ENCODE results near the gene GNG12.
"Not testable (repeated sequence)": the region's sequence is repeated elsewhere in the genome, so short reads cannot be mapped to it uniquely, and the experiment has no call there.

Gene GNG12

GRCh38 chr1:67676946-67677345 lies 156.3 kb downstream of the GNG12 start:
- no peak for TF ChIP-seq POLR2A (IDR thresholded peaks at IDR 0.05; ENCODE audit: low read depth, low read length)
- DNase-seq (ENCODE audit: insufficient read length, low spot score) (no peak), FAIRE-seq (no peak)

GRCh38 chr1:67676287-67676686 lies 157.0 kb downstream of the GNG12 start:
- DNase-seq (ENCODE audit: insufficient read length, low spot score) (no peak), FAIRE-seq (no peak)
- TF ChIP-seq POLR2A (IDR thresholded peaks at IDR 0.05; ENCODE audit: low read depth, low read length) = no peak

GRCh38 chr1:67675800-67676199 lies 157.5 kb downstream of the GNG12 start:
- TF ChIP-seq POLR2A (IDR thresholded peaks at IDR 0.05; ENCODE audit: low read depth, low read length) = no peak
- no peak for DNase-seq (ENCODE audit: insufficient read length, low spot score)
- FAIRE-seq = no peak

GRCh38 chr1:67674260-67675011 lies 158.8 kb downstream of the GNG12 start:
- FAIRE-seq (peak; percentile 81), DNase-seq (ENCODE audit: insufficient read length, low spot score) (no peak)
- TF ChIP-seq POLR2A (IDR thresholded peaks at IDR 0.05; ENCODE audit: low read depth, low read length) = no peak

GRCh38 chr1:67673468-67674201 lies 159.6 kb downstream of the GNG12 start:
- FAIRE-seq = no peak

GRCh38 chr1:67672260-67672803 lies 160.9 kb downstream of the GNG12 start:
- no peak for DNase-seq (ENCODE audit: insufficient read length, low spot score)
- no peak for TF ChIP-seq POLR2A (IDR thresholded peaks at IDR 0.05; ENCODE audit: low read depth, low read length)
- no peak for FAIRE-seq

More at GRCh38 chr1:67673468-67674201, 159.6 kb downstream of the GNG12 start:
- no peak for DNase-seq (ENCODE audit: insufficient read length, low spot score)
- TF ChIP-seq POLR2A (IDR thresholded peaks at IDR 0.05; ENCODE audit: low read depth, low read length) = no peak

GRCh38 chr1:67668660-67669059 lies 164.6 kb downstream of the GNG12 start:
- TF ChIP-seq POLR2A (IDR thresholded peaks at IDR 0.05; ENCODE audit: low read depth, low read length) = no peak
- FAIRE-seq (no peak), DNase-seq (ENCODE audit: insufficient read length, low spot score) (no peak)

- TF ChIP-seq POLR2A (IDR thresholded peaks at IDR 0.05; ENCODE audit: low read depth, low read length) = no peak
- DNase-seq (ENCODE audit: insufficient read length, low spot score) (no peak), FAIRE-seq (no peak)
These were observed 166.6 kb downstream of the GNG12 start for GRCh38 chr1:67666636-67667035.

- DNase-seq (ENCODE audit: insufficient read length, low spot score); FAIRE-seq: not testable (repeated sequence)
These were observed 168.0 kb downstream of the GNG12 start for GRCh38 chr1:67665307-67665706.

- TF ChIP-seq POLR2A (IDR thresholded peaks at IDR 0.05; ENCODE audit: low read depth, low read length) = no peak
- no peak for DNase-seq (ENCODE audit: insufficient read length, low spot score)
- FAIRE-seq = peak; percentile 43
These were observed 169.2 kb downstream of the GNG12 start for GRCh38 chr1:67664048-67664447.

- DNase-seq (ENCODE audit: insufficient read length, low spot score) (no peak), FAIRE-seq (no peak)
- TF ChIP-seq POLR2A (IDR thresholded peaks at IDR 0.05; ENCODE audit: low read depth, low read length) = no peak
These were observed 170.4 kb downstream of the GNG12 start for GRCh38 chr1:67662884-67663283.

- FAIRE-seq (no peak), DNase-seq (ENCODE audit: insufficient read length, low spot score) (no peak)
- no peak for TF ChIP-seq POLR2A (IDR thresholded peaks at IDR 0.05; ENCODE audit: low read depth, low read length)
These were observed 174.0 kb downstream of the GNG12 start for GRCh38 chr1:67659229-67659628.

- FAIRE-seq = not testable (repeated sequence)
These were observed 176.1 kb downstream of the GNG12 start for GRCh38 chr1:67657152-67657551.

GRCh38 chr1:67655581-67655980 lies 177.7 kb downstream of the GNG12 start:
- no peak for TF ChIP-seq POLR2A (IDR thresholded peaks at IDR 0.05; ENCODE audit: low read depth, low read length)
- FAIRE-seq (no peak), DNase-seq (ENCODE audit: insufficient read length, low spot score) (no peak)

More at GRCh38 chr1:67657152-67657551, 176.1 kb downstream of the GNG12 start:
- DNase-seq (ENCODE audit: insufficient read length, low spot score) = not testable (repeated sequence)

GRCh38 chr1:67653304-67653703 lies 180.0 kb downstream of the GNG12 start:
- no peak for FAIRE-seq
- DNase-seq (ENCODE audit: insufficient read length, low spot score) = no peak
- no peak for TF ChIP-seq POLR2A (IDR thresholded peaks at IDR 0.05; ENCODE audit: low read depth, low read length)
